Astrocyte of the spinal cord (primary cell): Measurements from ENCODE around the gene ZNF688.
"Not testable (repeated sequence)": the region's sequence is repeated elsewhere in the genome, so short reads cannot be mapped to it uniquely, and the experiment has no call there.

ENCODE experiments used
- DNase-seq: peaks from one replicate; pipeline ENCODE4 v3.0.0; 2011; ENCODE audit warnings: low read depth, low spot score
- H3K4me3 ChIP-seq: 2 replicates; pipeline ENCODE4 v1.5.1; 2011; ENCODE audit warnings: low read depth, mild to moderate bottlenecking, low read length, moderate library complexity
- CTCF ChIP-seq: IDR thresholded peaks from 2 replicates; pipeline ENCODE4 v1.5.1; 2012; ENCODE audit warnings: low read depth, mild to moderate bottlenecking, low read length, inconsistent platforms
- in situ Hi-C: cut with HindIII; loops from 2 replicates; pipeline ENCODE4 v1.10.0; 2017; ENCODE audit warnings: low sequenced_read_pairs

The ZNF688 gene

GRCh38 chr16:30551781-30552180 is 19.7 kb downstream of the ZNF688 start:
- no peak overlapping the region for H3K4me3 ChIP-seq
- DNase-seq = no peak
- no peak for TF ChIP-seq CTCF
- in situ Hi-C loops = no loop called here

- no peak for TF ChIP-seq CTCF
- DNase-seq = no peak
- H3K4me3 ChIP-seq = no peak overlapping the region
- in situ Hi-C loops = no loop called here
Observed at GRCh38 chr16:30548416-30549253, 22.9 kb downstream of the ZNF688 start.

DNA sequence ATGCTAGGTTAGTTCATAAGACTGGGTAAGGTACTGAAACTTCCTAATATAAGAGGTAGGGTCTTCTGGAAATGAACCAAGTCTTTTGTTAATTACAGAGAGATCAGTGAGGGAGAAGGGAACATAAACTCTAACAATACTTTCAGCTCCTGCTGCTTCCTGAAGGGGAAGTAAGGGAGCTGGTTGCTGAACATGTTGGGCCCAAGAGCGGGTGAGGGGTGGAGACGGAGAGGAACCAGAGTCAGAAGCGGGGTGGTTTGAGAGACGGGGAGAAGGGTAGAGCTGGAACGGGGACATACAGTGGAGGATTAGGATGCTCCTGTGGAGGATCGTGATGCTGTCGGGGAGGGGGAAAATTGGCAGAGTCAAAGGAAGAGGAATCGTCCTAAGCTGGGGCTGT is 25.4 kb downstream of the ZNF688 start:
- in situ Hi-C loops = no loop called here
- H3K4me3 ChIP-seq = no peak overlapping the region
- no peak for TF ChIP-seq CTCF
- DNase-seq = no peak

DNA sequence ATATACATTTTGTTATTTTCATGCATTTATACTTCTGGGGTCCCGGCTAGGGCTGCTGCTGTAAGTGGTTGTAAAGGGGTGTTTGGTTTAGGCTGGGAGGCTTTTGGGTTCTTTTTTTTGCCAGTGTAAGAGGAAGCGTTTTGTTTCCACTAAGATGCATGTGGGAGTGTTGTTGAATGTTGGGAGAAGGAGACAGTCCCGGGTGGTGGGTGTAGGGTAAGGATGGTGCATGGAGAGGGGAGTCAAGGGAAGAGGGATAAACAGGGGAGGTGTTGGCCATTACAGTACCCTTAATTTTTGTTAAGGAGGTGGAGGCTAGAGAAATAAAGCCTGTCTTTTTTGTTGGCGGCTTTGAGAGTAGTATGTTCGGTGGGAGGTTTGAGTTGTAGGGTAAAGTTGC is 28.4 kb downstream of the ZNF688 start:
- TF ChIP-seq CTCF = no peak
- H3K4me3 ChIP-seq = no peak overlapping the region
- no peak for DNase-seq
- in situ Hi-C loops = no loop called here

DNA sequence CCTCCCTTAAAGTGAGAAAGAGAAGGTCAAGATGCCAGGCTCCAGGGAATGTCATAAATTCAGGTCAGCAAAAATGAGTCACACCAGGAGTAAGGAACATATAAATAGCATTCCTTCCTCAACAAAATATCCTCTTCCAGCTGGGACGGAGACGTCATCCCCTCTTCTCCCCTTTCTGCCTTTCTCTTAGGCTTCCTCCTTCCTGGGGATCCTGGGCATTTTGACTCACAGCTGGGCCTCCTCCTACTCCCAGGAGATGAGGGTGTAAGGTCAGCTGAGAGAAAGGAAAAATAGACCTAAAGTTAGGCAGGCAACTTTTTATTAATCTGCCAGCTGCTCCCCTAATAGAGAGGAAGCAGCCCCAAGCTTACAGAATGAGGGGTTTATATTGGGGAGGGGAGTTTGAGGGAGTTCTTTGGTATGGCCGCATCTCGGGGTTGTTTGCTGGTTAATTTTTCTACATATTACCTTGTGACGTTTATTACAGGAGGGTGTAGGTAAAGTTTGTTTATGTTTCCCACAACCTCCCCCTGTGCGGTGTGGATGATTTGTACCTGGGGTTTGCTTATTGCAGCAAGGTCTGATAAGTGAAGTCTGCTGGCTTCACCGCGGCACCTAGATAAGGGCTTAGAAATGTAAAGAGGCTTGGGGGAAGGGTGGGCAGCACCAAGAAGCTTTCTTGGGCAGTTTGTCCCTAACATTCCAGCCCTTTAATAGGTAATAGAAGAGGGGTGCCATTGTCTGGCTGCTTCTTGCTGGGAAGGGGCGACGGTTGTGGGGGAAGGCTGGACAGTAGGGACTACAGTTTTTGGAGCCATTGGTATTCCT is 29.8 kb downstream of the ZNF688 start:
- no peak overlapping the region for H3K4me3 ChIP-seq
- peak; percentile 18 for DNase-seq
- TF ChIP-seq CTCF = no peak
- in situ Hi-C loops = no loop called here

DNA sequence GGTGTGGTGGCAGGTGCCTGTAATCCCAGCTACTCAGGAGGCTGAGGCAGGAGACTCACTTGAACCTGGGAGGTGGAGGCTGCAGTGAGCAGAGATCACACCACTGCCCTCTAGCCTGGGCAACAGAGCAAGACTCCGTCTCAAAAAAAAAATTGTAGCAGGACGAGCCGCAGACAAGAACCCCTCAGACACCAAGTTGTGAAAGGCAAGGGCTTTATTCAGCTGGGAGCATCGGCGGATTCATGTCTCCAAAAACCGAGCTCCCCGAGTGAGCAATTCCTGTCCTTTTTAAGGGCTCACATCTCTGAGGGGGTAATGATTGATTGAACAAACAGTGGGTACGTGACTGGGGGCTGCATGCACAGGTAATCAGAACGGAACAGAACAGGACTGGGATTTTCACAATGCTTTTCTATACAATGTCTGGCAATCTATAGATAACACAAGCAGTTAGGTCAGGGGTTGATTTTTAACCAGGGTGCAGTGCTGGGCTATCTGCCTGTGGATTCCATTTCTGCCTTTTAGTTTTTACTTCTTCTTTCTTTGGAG is 30.5 kb downstream of the ZNF688 start:
- DNase-seq, in situ Hi-C loops, H3K4me3 ChIP-seq: not testable (repeated sequence)

- DNase-seq, H3K4me3 ChIP-seq, in situ Hi-C loops: not testable (repeated sequence)
Observed at GRCh38 chr16:30539986-30540526, 31.5 kb downstream of the ZNF688 start.
